Measurements from ENCODE around the gene C1orf185. TPM values are rescaled to one million over a fixed set of nuclear protein-coding genes. Genes with fewer than 3 reads are reported as not detected.
"Not testable (repeated sequence)": the region's sequence is repeated elsewhere in the genome, so short reads cannot be mapped to it uniquely, and the experiment has no call there.

Gene C1orf185
- total RNA-seq, 1 donor from 2014 or later, result not detected

GRCh38 chr1:51114137-51114536, 12.1 kb downstream of the C1orf185 start:
- Mint-ChIP-seq H3K36me3 (ENCODE audit: low read depth) (no peaks in the 10 kb centered on the region), H3K27me3 (ENCODE audit: low read depth) (peaks cover 19% of the 10 kb centered on the region), H3K9me3 (no peaks in the 10 kb centered on the region), H3K27ac (ENCODE audit: unreplicated experiment) (no peak overlapping the region), H3K4me1 (no peaks in the 10 kb centered on the region), H3K4me3 (no peak overlapping the region)
- no peak for DNase-seq (ENCODE audit: low read depth, low spot score)
- TF ChIP-seq CTCF (conservative IDR thresholded peaks at IDR 0.05), result no peak

- Mint-ChIP-seq H3K4me3 (no peak overlapping the region), H3K27ac (ENCODE audit: unreplicated experiment) (no peak overlapping the region), H3K4me1 (no peaks in the 10 kb centered on the region), H3K36me3 (ENCODE audit: low read depth) (no peaks in the 10 kb centered on the region), H3K9me3 (no peaks in the 10 kb centered on the region), H3K27me3 (ENCODE audit: low read depth) (peaks cover 10% of the 10 kb centered on the region)
- TF ChIP-seq CTCF (conservative IDR thresholded peaks at IDR 0.05), result no peak
- DNase-seq (ENCODE audit: low read depth, low spot score), result no peak
Measured at GRCh38 chr1:51115714-51116404, 13.8 kb downstream of the C1orf185 start.

- no peak overlapping the region for H3K27ac Mint-ChIP-seq (ENCODE audit: unreplicated experiment)
Measured at GRCh38 chr1:51119331-51119730, 17.3 kb downstream of the C1orf185 start.

GRCh38 chr1:51120629-51121028, 18.6 kb downstream of the C1orf185 start:
- Mint-ChIP-seq H3K4me3 (no peak overlapping the region), H3K27ac (ENCODE audit: unreplicated experiment) (no peak overlapping the region), H3K4me1 (no peaks in the 10 kb centered on the region), H3K27me3 (ENCODE audit: low read depth) (peaks cover 17% of the 10 kb centered on the region), H3K9me3 (no peaks in the 10 kb centered on the region), H3K36me3 (ENCODE audit: low read depth) (no peaks in the 10 kb centered on the region)
- DNase-seq (ENCODE audit: low read depth, low spot score), result no peak
- TF ChIP-seq CTCF (conservative IDR thresholded peaks at IDR 0.05), result no peak

More at GRCh38 chr1:51119331-51119730, 17.3 kb downstream of the C1orf185 start:
- no peaks in the 10 kb centered on the region for H3K9me3 Mint-ChIP-seq
- no peak overlapping the region for H3K4me3 Mint-ChIP-seq
- H3K27me3 Mint-ChIP-seq (ENCODE audit: low read depth), result peaks cover 17% of the 10 kb centered on the region
- H3K4me1 Mint-ChIP-seq, result no peaks in the 10 kb centered on the region
- H3K36me3 Mint-ChIP-seq (ENCODE audit: low read depth), result no peaks in the 10 kb centered on the region
- TF ChIP-seq CTCF (conservative IDR thresholded peaks at IDR 0.05), result no peak
- DNase-seq (ENCODE audit: low read depth, low spot score), result no peak

- H3K36me3 Mint-ChIP-seq (ENCODE audit: low read depth); H3K27me3 Mint-ChIP-seq (ENCODE audit: low read depth); H3K9me3 Mint-ChIP-seq; H3K27ac Mint-ChIP-seq (ENCODE audit: unreplicated experiment); H3K4me3 Mint-ChIP-seq; H3K4me1 Mint-ChIP-seq; DNase-seq (ENCODE audit: low read depth, low spot score): not testable (repeated sequence)
Measured at GRCh38 chr1:51127152-51127551, 25.1 kb downstream of the C1orf185 start.

- Mint-ChIP-seq H3K9me3 (peaks cover 12% of the 10 kb centered on the region), H3K4me3 (no peak overlapping the region), H3K27me3 (ENCODE audit: low read depth) (peaks cover 35% of the 10 kb centered on the region), H3K36me3 (ENCODE audit: low read depth) (peaks cover 2% of the 10 kb centered on the region), H3K27ac (ENCODE audit: unreplicated experiment) (no peak overlapping the region), H3K4me1 (no peaks in the 10 kb centered on the region)
- TF ChIP-seq CTCF (conservative IDR thresholded peaks at IDR 0.05), result no peak
- DNase-seq (ENCODE audit: low read depth, low spot score), result no peak
Measured at GRCh38 chr1:51131185-51131584, 29.2 kb downstream of the C1orf185 start.
